ENCODE measurements around the gene SESN1. TPM values are rescaled to one million over a fixed set of nuclear protein-coding genes. Genes with fewer than 3 reads are reported as not detected.

Gene SESN1
- total RNA-seq, 2 experiments from 2014 or later, result 10.8 to 13.8 TPM

DNA sequence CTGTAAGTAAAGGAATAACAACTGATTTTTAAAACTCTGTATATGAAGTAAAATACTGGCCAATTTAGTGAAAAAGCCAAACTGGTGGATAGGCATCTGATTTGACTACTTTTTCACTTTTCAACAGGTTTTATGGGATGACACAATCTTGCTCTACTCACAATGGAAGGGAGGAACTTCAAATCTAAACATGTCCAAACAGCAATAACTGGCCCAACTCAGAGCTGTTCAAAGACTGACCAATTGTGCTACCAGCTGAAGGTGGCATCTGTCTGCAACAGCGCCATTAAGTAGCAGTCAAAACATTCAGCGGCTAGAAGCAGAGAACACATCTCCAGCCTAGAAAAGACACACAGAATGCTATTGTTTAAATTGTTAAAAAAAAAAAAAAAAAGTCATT, 44.6 kb downstream of the SESN1 start:
- no TSS peak for BruUV-seq (replicated peaks)
- TF ChIP-seq, protein P1, sequence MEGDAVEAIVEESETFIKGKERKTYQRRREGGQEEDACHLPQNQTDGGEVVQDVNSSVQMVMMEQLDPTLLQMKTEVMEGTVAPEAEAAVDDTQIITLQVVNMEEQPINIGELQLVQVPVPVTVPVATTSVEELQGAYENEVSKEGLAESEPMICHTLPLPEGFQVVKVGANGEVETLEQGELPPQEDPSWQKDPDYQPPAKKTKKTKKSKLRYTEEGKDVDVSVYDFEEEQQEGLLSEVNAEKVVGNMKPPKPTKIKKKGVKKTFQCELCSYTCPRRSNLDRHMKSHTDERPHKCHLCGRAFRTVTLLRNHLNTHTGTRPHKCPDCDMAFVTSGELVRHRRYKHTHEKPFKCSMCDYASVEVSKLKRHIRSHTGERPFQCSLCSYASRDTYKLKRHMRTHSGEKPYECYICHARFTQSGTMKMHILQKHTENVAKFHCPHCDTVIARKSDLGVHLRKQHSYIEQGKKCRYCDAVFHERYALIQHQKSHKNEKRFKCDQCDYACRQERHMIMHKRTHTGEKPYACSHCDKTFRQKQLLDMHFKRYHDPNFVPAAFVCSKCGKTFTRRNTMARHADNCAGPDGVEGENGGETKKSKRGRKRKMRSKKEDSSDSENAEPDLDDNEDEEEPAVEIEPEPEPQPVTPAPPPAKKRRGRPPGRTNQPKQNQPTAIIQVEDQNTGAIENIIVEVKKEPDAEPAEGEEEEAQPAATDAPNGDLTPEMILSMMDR (conservative IDR thresholded peaks at IDR 0.05; ENCODE audit: low read length), result no peak
- TF ChIP-seq EZH2phosphoT487 (IDR thresholded peaks at IDR 0.05; ENCODE audit: borderline replicate concordance, low read depth, low read length), result no peak
- DNase-seq (ENCODE audit: low spot score), result no peak
- H4K20me1 ChIP-seq (ENCODE audit: insufficient read depth, low read length), result no peaks in the 10 kb centered on the region
- no peak overlapping the region for H3K27ac ChIP-seq (ENCODE audit: low read depth, low read length, poor library complexity, severe bottlenecking)
- no peaks in the 10 kb centered on the region; the same call in 1 of the 2 replicates for H3K79me2 ChIP-seq (ENCODE audit: insufficient read depth, low read depth, low read length)
- H3K9me2 ChIP-seq (ENCODE audit: insufficient read depth, low read length), result no peaks in the 10 kb centered on the region
- intact Hi-C loops (cut with micrococcal nuclease; ENCODE audit: unreplicated experiment), result loop anchor here (5.0 kb wide), 1 partner anchor 138 kb away; no protein-coding TSS in a partner anchor
- no peaks in the 10 kb centered on the region; the same call in 1 of the 2 replicates for H3K36me3 ChIP-seq (ENCODE audit: insufficient read depth, low read length)
- peaks cover 22% of the 10 kb centered on the region for H3K4me1 ChIP-seq (ENCODE audit: insufficient read depth, low read length, poor library complexity, severe bottlenecking)
- ChIA-PET POLR2A (interaction anchor here (0.6 to 1.3 kb wide), 8 partner anchors 9 to 282 kb away, joined by 3 to 5 read pairs (median 4); no protein-coding TSS in a partner anchor), CTCF (ENCODE audit: unreplicated experiment) (interaction anchor here (1.0 kb wide), 1 partner anchor 21 kb away, joined by 3 read pairs; no protein-coding TSS in a partner anchor)
- no peak overlapping the region for H3K4me3 ChIP-seq (ENCODE audit: low read depth, low read length, poor library complexity, severe bottlenecking)
- H3K4me2 ChIP-seq (ENCODE audit: low read length), result no peak overlapping the region
- peaks cover 6% of the 10 kb centered on the region; the same call in 1 of the 2 replicates for H3K9me3 ChIP-seq (ENCODE audit: low read length)
- H2AFZ ChIP-seq (ENCODE audit: low read length), result no peak overlapping the region

DNA sequence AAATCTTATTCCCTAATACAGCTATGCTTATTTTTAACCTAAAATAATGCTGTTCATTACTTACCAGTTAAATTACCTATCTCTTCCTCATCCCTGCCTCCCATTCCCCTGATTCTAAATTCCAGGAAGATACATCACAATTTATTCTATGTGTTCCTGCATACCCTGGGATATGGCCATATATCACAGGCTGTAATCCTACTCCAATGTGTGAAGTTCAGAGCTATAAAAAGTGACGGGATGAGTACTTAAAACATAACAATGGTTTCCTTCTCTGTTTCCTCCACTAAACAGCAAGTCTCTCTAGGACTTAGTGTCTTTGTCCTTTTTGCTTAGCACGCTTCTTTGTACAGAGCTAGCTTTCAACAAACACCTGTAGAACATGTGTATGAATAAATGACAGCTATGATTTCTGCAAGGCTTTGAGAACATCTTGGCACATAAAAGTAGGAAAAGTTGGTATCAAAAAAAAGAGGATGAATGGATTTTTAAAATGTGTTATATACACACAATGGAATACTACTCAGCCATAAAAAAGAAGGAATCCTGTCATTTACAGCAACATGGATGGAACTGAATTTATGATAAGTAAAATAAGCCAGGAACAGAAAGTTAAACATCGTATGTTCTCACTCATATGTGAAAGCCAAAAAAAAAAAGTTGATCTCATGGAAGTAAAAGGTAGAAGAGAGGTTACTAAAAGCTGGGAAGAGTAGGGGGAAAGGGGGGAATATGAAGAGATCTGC, 45.8 kb downstream of the SESN1 start:
- H3K9me3 ChIP-seq (ENCODE audit: low read length), result peaks cover 6% of the 10 kb centered on the region; the same call in 1 of the 2 replicates
- ChIA-PET CTCF (ENCODE audit: unreplicated experiment) (no interaction called here), POLR2A (interaction anchor here (0.7 to 1.0 kb wide), 2 partner anchors 9 to 20 kb away, joined by 4 read pairs; no protein-coding TSS in a partner anchor)
- H3K4me3 ChIP-seq (ENCODE audit: low read depth, low read length, poor library complexity, severe bottlenecking), result no peak overlapping the region
- H3K27ac ChIP-seq (ENCODE audit: low read depth, low read length, poor library complexity, severe bottlenecking), result no peak overlapping the region
- BruUV-seq (replicated peaks), result no TSS peak
- no peaks in the 10 kb centered on the region for H4K20me1 ChIP-seq (ENCODE audit: insufficient read depth, low read length)
- no peaks in the 10 kb centered on the region for H3K9me2 ChIP-seq (ENCODE audit: insufficient read depth, low read length)
- H3K36me3 ChIP-seq (ENCODE audit: insufficient read depth, low read length), result no peaks in the 10 kb centered on the region; the same call in 1 of the 2 replicates
- TF ChIP-seq EZH2phosphoT487 (IDR thresholded peaks at IDR 0.05; ENCODE audit: borderline replicate concordance, low read depth, low read length), result no peak
- TF ChIP-seq, protein P1 (conservative IDR thresholded peaks at IDR 0.05; ENCODE audit: low read length), result no peak
- H3K79me2 ChIP-seq (ENCODE audit: insufficient read depth, low read depth, low read length), result no peaks in the 10 kb centered on the region; the same call in 1 of the 2 replicates
- H2AFZ ChIP-seq (ENCODE audit: low read length), result no peak overlapping the region
- H3K4me2 ChIP-seq (ENCODE audit: low read length), result no peak overlapping the region
- DNase-seq (ENCODE audit: low spot score), result no peak
- intact Hi-C loops (cut with micrococcal nuclease; ENCODE audit: unreplicated experiment), result no loop called here
- H3K4me1 ChIP-seq (ENCODE audit: insufficient read depth, low read length, poor library complexity, severe bottlenecking), result peaks cover 22% of the 10 kb centered on the region

DNA sequence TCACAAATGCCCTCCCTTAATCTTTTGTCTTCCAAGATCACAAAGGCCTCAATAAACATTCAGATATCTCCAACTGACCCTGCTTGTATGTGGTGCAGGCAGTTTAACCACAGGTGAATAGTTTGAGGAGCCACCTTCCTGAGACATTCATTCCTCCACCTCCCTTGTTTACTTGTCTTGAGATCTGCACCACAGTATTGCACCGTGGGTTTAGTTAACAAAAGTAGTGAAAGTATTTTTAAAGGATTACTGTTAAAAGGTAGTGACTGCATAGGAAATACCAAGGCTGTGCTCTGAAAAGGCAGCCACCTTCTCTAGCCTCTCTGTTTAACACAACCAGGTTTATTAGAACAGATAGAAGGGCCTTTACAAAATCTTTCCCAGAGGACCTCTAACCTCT, 46.5 kb downstream of the SESN1 start:
- Histone ChIP-seq H3K4me3 (ENCODE audit: low read depth, low read length, poor library complexity, severe bottlenecking) (no peak overlapping the region), H4K20me1 (ENCODE audit: insufficient read depth, low read length) (no peaks in the 10 kb centered on the region), H2AFZ (ENCODE audit: low read length) (no peak overlapping the region), H3K79me2 (ENCODE audit: insufficient read depth, low read depth, low read length) (no peaks in the 10 kb centered on the region; the same call in 1 of the 2 replicates), H3K4me2 (ENCODE audit: low read length) (no peak overlapping the region), H3K9me3 (ENCODE audit: low read length) (peaks cover 8% of the 10 kb centered on the region; the same call in 1 of the 2 replicates), H3K27ac (ENCODE audit: low read depth, low read length, poor library complexity, severe bottlenecking) (no peak overlapping the region), H3K36me3 (ENCODE audit: insufficient read depth, low read length) (no peaks in the 10 kb centered on the region; the same call in 1 of the 2 replicates), H3K4me1 (ENCODE audit: insufficient read depth, low read length, poor library complexity, severe bottlenecking) (peaks cover 17% of the 10 kb centered on the region), H3K9me2 (ENCODE audit: insufficient read depth, low read length) (no peaks in the 10 kb centered on the region)
- CTCF ChIA-PET (ENCODE audit: unreplicated experiment), result no interaction called here
- TF ChIP-seq EZH2phosphoT487 (IDR thresholded peaks at IDR 0.05; ENCODE audit: borderline replicate concordance, low read depth, low read length), result no peak
- TF ChIP-seq, protein P1 (conservative IDR thresholded peaks at IDR 0.05; ENCODE audit: low read length), result no peak
- intact Hi-C loops (cut with micrococcal nuclease; ENCODE audit: unreplicated experiment), result no loop called here
- BruUV-seq (replicated peaks), result no TSS peak
- DNase-seq (ENCODE audit: low spot score), result no peak
- POLR2A ChIA-PET, result no interaction called here

Data from OCI-LY7 (cell line).